Measurements from ENCODE around the gene CRYBG3.

DNA sequence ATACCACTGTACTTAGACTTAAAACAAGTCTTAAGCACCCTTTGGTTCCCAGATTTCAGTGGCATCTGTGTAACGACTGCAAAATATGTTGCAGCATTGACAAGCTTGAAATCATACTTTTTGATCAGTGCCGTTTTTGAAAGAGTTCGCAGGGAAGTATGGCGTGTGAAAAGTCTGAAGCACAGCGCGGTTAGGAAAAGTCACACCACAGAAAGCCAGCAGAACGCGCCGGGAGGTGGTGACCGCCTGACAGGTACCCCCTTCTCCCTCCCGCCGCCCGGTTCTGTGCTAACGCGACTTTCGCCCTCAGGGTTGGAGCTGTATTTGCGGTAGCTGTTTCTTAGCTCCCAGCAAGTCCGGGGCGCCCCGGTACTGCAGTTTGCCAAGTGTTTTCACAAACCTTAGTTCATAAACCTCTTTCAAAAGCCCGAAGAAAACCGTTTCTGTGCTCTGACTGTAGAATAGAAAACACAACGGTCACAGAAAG is 481 bp upstream of the CRYBG3 start:
- no peak for TF ChIP-seq SUZ12 (IDR thresholded peaks at IDR 0.05; ENCODE audit: extremely low read depth, insufficient read depth, insufficient read length)
- TF ChIP-seq YY1 (IDR thresholded peaks at IDR 0.05; ENCODE audit: insufficient read depth, insufficient read length) = no peak

All from NT2/D1 (cell line).